LoVo (cell line): ENCODE data around the gene DLG2.
"Not testable (repeated sequence)": the region's sequence is repeated elsewhere in the genome, so short reads cannot be mapped to it uniquely, and the experiment has no call there.

ENCODE experiments used
- DNase-seq: peaks from one replicate; pipeline ENCODE4 v3.0.0-alpha.2; 2016; ENCODE audit warnings: low spot score

The DLG2 gene

GRCh38 chr11:85110246-85110645 lies 516.9 kb downstream of the DLG2 start:
- not testable (repeated sequence) for DNase-seq

DNA sequence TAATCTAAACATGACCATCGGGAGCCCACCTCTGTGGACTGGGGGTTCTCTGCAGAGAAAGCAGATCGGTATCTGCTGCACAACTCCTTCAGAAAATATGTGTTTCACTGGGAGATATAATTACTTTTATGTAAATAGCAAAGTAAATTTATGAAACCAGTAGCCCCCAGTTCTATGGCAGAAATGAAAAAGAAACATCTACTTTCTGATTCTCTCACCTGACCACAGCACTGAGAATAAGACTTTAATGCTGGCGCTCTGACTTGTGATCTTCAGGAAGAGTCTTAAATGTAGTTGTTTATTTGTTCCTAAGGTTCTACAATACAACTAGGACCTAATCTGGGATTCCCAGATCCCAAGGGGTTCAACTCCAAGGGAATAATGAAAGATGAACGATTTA lies 518.0 kb downstream of the DLG2 start:
- DNase-seq = no peak

GRCh38 chr11:85105868-85106267 lies 521.3 kb downstream of the DLG2 start:
- DNase-seq = no peak

DNA sequence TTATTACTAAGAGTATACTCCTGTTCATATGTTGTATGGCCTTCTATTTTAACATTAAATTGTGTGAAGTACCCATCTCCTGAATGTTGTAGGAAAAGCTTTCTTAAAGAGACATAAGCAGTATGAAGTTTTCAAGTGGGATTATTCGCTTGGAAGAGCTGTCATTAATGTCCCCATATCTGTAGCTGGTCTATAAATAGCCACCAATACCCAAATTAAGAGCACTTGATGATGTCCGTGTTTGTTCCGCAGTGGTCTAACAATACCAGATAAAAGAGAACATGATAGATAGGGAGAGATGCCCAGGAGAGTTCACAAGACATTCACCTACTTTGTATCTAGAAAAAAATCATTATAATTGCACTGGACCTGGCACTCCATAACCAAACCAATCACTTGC lies 527.6 kb downstream of the DLG2 start:
- DNase-seq = no peak

DNA sequence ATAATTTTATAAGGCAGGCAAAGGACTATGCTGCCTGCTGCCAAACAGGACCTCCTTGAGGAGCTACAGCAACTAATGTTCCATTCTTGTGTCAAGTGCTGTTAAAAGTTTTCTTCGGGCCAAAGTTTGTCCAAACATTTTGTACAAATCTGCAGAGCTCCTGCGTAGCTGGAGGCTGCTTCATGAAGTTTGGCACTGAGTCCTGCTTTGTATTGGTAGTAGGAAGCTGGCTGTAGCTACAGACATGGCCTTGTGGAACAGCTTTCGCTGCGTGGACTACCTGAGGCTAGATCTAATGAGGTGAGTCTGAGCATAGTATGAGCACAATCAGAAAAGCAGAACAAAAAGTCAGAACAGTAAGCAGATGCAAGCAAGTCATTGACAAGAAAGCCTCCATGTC lies 528.1 kb downstream of the DLG2 start:
- no peak for DNase-seq

GRCh38 chr11:85096939-85097338 lies 530.2 kb downstream of the DLG2 start:
- DNase-seq = no peak

DNA sequence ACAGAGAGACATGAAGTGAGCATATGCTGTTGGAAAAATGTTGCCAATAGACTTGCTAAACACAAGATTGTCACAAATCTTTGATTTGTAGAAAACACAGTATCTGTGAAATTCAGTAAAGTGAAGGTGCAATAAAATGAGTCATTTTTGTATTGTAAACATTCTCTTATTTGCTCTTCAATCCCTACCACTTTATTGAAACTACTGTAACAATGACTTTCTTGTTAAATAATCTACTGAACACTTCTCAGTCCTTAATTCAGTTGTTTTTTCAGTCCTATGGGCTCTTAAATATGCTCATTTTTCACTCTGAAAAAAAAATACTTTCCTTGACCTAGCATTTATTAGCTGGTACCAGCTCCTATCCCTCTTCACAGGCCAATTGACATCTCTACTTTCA lies 531.9 kb downstream of the DLG2 start:
- peak; percentile 1 for DNase-seq

GRCh38 chr11:85094795-85095194 lies 532.3 kb downstream of the DLG2 start:
- DNase-seq = no peak

- no peak for DNase-seq
Measured at GRCh38 chr11:85089654-85090053, 537.5 kb downstream of the DLG2 start.

- DNase-seq = no peak
Measured at GRCh38 chr11:85088286-85088685, 538.9 kb downstream of the DLG2 start.

GRCh38 chr11:85086504-85087284 lies 540.5 kb downstream of the DLG2 start:
- no peak for DNase-seq

DNA sequence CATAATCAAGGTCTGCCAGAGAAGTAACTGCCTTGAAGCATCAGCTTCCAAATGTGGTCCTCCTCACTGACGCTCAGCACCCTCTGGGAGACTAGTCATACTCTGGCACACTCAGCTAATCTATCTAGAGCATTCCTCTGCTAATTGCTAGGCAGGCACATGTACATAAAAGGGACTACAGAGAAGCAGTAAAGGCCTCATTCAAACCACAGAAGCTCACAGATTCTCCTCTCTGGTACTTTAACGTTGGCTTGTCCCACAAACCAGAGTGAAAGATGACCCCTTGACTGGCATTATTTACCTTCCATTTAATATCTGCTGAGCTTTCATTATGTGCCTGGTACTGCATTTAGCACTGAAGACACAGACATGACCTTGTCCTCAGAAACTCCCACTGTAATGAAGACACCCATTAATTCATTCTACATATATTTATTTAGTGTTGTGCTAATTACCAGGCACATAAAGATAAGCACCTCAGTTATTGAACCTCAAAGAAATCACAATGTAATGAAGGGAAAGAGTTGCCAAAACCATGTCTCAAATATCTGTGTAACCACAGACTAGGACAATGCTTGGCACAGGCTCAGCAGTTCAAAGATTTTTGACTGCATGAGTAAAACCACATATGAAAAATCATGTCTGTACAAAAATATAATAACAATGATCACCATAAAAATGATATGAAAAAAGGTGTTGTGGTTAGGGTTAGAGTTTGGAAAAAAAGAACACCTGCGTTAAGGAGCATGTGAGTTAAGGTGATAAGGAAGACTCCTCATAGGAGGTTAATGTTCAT lies 550.4 kb downstream of the DLG2 start:
- no peak for DNase-seq

- no peak for DNase-seq
Measured at GRCh38 chr11:85062659-85063058, 564.5 kb downstream of the DLG2 start.

- no peak for DNase-seq
Measured at GRCh38 chr11:85052636-85053035, 574.5 kb downstream of the DLG2 start.

DNA sequence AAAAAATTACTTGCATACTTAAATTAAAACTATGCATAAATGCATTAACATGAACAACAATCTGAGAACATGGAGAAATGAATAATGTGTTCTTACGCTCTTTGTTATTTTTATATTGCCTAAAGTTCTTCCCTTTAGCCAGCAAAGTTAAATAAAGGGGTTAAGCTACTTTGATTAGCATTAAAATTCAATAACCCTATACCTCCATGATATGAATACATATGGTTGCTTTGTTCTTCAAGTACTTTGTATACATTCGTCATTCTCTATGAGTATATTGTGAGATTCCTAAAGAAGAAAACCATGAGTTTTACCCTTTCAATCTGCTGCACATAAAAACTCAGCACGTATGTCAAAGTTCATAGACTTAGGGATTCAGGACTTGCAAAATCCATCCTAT lies 578.3 kb downstream of the DLG2 start:
- no peak for DNase-seq

- no peak for DNase-seq
Measured at GRCh38 chr11:85045716-85046115, 581.4 kb downstream of the DLG2 start.

- DNase-seq = no peak
Measured at GRCh38 chr11:85044911-85045310, 582.2 kb downstream of the DLG2 start.

- DNase-seq = no peak
Measured at GRCh38 chr11:85042361-85042760, 584.8 kb downstream of the DLG2 start.

DNA sequence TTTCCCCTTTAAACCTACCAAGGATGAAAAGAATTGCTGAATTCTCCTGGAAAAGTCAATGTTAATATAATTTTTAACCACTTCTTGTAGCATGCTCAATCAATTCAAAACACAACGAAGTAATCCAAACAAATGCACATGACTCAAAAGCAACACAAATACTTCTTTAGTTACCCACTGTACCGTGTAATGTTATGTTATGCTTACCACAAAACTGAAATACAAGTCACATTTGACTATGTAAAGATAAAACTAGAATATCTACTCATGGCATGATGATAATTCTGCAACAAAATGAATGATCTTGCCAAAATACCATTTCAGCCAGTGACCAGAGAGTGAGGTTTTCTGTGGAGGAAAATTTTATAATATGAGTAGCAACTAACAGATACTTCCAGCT lies 587.0 kb downstream of the DLG2 start:
- no peak for DNase-seq

- DNase-seq = no peak
Measured at GRCh38 chr11:85029964-85030363, 597.2 kb downstream of the DLG2 start.

DNA sequence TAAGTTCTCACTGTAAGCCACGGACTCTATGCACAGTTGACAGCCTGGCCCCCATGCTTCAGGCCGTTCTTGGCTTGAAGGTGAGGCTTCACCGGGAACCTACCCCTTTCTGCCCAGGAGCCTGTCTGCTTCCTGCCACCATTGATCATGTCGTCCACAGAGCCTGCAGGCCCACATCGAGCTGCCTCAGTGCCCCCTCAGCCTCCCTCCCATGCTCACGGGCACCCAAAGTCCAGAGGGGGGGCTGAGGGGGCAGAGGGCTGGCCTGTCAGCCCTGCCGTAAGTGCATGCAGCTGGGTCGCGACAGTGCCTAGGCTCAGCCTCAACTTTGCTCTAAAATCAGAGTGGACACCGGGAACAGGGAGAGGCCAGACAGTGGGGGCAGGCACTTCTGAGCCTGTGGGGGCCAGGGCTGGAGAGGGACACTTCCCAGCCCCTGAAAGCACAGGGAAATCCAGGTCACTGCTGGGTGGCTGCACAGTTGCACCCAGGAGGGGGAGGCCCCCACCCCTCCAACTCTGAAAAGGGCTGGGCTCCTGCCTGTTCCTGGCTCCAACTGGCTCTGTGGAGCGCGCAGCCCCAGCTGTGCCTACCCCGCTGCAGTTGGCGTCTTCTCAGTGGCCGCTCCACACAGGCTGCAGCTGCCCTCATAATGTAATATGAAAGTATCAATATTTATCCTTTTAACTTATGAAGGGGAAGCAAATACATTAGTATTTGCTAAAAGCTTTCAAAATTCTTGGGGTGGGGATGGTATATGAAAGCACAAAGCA lies 598.6 kb downstream of the DLG2 start:
- no peak for DNase-seq

GRCh38 chr11:85027346-85027745 lies 599.8 kb downstream of the DLG2 start:
- DNase-seq = no peak

- no peak for DNase-seq
Measured at GRCh38 chr11:85021058-85021457, 606.1 kb downstream of the DLG2 start.
